Body of pancreas (tissue), 4 donors: ENCODE results near the gene MYO15B. TPM values are rescaled to one million over a fixed set of nuclear protein-coding genes. Genes with fewer than 3 reads are reported as not detected.

ENCODE experiments used
- ATAC-seq: fragments of 150-250 bp; one replicate; pipeline ENCODE4 v1.9.1; 2016
- DNase-seq, 4 donors: peaks; one replicate each; pipeline ENCODE4 v3.0.0-alpha.2; 2019
- H3K27ac ChIP-seq, 4 donors: fragments of 200-600 bp; sonication (generic); 1 replicate in 3 of 4; 2 replicates in 1 of 4; pipeline versions ENCODE4 v1.5.1 to v1.6.1; 2016 to 2019; ENCODE audit warnings: mild to moderate bottlenecking in 1 of 4, mixed read lengths in 1 of 4, moderate library complexity in 1 of 4
- H3K27me3 ChIP-seq, 2 donors: fragments of 200-600 bp; sonication (generic); one replicate each; pipeline ENCODE4 v1.6.0; 2016; ENCODE audit warnings: mild to moderate bottlenecking in 1 of 2
- H3K36me3 ChIP-seq, 2 donors: fragments of 200-600 bp; sonication (generic); replicated peaks in 1 of 2; 2 replicates each; pipeline ENCODE4 v1.5.1; 2016; ENCODE audit warnings: low read depth in 2 of 2; ENCODE audit not compliant: insufficient read depth in 1 of 2
- H3K4me1 ChIP-seq: fragments of 200-600 bp; sonication (generic); one replicate; pipeline ENCODE4 v1.6.0; 2016
- H3K4me3 ChIP-seq, 2 donors: fragments of 200-600 bp; sonication (generic); 1 replicate in 1 of 2; 2 replicates in 1 of 2; pipeline ENCODE4 v1.5.1; 2016 to 2019
- H3K9me3 ChIP-seq, 3 donors: fragments of 200-600 bp; sonication (generic); 1 replicate in 2 of 3; 2 replicates in 1 of 3; pipeline ENCODE4 v1.5.1; 2016
- CTCF ChIP-seq, 7 experiments: fragments of 450-650 bp in 4 of 7; fragments of 200-600 bp in 3 of 7; sonication (generic) in 3 of 7; IDR thresholded peaks; one replicate each; pipeline ENCODE4 v1.5.1; 2016 to 2019; ENCODE audit warnings: antibody characterized with exemption in 7 of 7
- POLR2A ChIP-seq, 3 donors: fragments of 450-650 bp; IDR thresholded peaks; one replicate each; pipeline ENCODE4 v1.6.1; 2016; ENCODE audit warnings: antibody characterized with exemption in 3 of 3, mild to moderate bottlenecking in 2 of 3
- WGBS, 2 donors: methylation state at CpG; one replicate each; pipeline ENCODE4 v1.1.5; 2017; 5-methylcytosine and 5-hydroxymethylcytosine counted together
- intact Hi-C: fragments of 100-400 bp; cut with DNase I; formaldehyde crosslinking; loops from one replicate; pipeline ENCODE4 v1.15.1; 2023
- total RNA-seq, 2 donors: library from RNA; depleted of rRNA; stranded (reverse); fragments of >200 nt; gene quantifications; one replicate each; pipeline ENCODE4 v1.1.0, GENCODE V29; 2016

MYO15B gene
- total RNA-seq, 2 donors from 2014 or later = 61.2 to 183 TPM

- ATAC-seq (no peak), DNase-seq (no peak)
- Histone ChIP-seq H3K4me3 (no peak overlapping the region), H3K9me3 (no peaks in the 10 kb centered on the region), H3K27me3 (no peaks in the 10 kb centered on the region), H3K4me1 (no peaks in the 10 kb centered on the region), H3K27ac (no peak overlapping the region), H3K36me3 (no peaks in the 10 kb centered on the region)
- intact Hi-C loops = no loop called here
- WGBS, 2 donors = 80% methylated on average over 2 to 4 of the region's 4 CpGs
- no peak for TF ChIP-seq CTCF (IDR thresholded peaks at IDR 0.05)
- TF ChIP-seq POLR2A (IDR thresholded peaks at IDR 0.05) = no peak
Measured at GRCh38 chr17:75621489-75621888, 33.9 kb downstream of the MYO15B start.

- WGBS, 2 donors = 67 to 74% methylated on average over 6 to 8 of the region's 8 CpGs
- ATAC-seq (no peak), DNase-seq (no peak)
- H3K27me3 ChIP-seq = no peaks in the 10 kb centered on the region
- intact Hi-C loops = no loop called here
- H3K27ac ChIP-seq = no peak overlapping the region
- no peak overlapping the region for H3K4me3 ChIP-seq
- H3K9me3 ChIP-seq = no peaks in the 10 kb centered on the region
- no peaks in the 10 kb centered on the region for H3K36me3 ChIP-seq
- H3K4me1 ChIP-seq = no peaks in the 10 kb centered on the region
- TF ChIP-seq CTCF (IDR thresholded peaks at IDR 0.05) = no peak
- TF ChIP-seq POLR2A (IDR thresholded peaks at IDR 0.05) = no peak
Measured at GRCh38 chr17:75622076-75622475, 34.5 kb downstream of the MYO15B start.

GRCh38 chr17:75622771-75623273 lies 35.2 kb downstream of the MYO15B start:
- Histone ChIP-seq H3K9me3 (no peaks in the 10 kb centered on the region), H3K27ac (no peak overlapping the region), H3K4me1 (no peaks in the 10 kb centered on the region), H3K36me3 (no peaks in the 10 kb centered on the region), H3K27me3 (no peaks in the 10 kb centered on the region), H3K4me3 (no peak overlapping the region)
- DNase-seq (no peak), ATAC-seq (no peak)
- 64 to 68% methylated on average over 15 of the region's 15 CpGs for WGBS, 2 donors
- no peak for TF ChIP-seq CTCF (IDR thresholded peaks at IDR 0.05)
- no peak for TF ChIP-seq POLR2A (IDR thresholded peaks at IDR 0.05)
- intact Hi-C loops = no loop called here

GRCh38 chr17:75623386-75623785 lies 35.8 kb downstream of the MYO15B start:
- intact Hi-C loops = no loop called here
- TF ChIP-seq CTCF (IDR thresholded peaks at IDR 0.05) (no peak), POLR2A (IDR thresholded peaks at IDR 0.05) (no peak)
- H3K36me3 ChIP-seq = no peaks in the 10 kb centered on the region

GRCh38 chr17:75624021-75624420 lies 36.4 kb downstream of the MYO15B start:
- Histone ChIP-seq H3K27me3 (no peaks in the 10 kb centered on the region), H3K4me3 (no peak overlapping the region), H3K36me3 (no peaks in the 10 kb centered on the region), H3K9me3 (no peaks in the 10 kb centered on the region), H3K4me1 (no peaks in the 10 kb centered on the region), H3K27ac (no peak overlapping the region)
- intact Hi-C loops = no loop called here
- 78 to 82% methylated on average over 12 of the region's 12 CpGs for WGBS, 2 donors
- TF ChIP-seq POLR2A (IDR thresholded peaks at IDR 0.05) (no peak), CTCF (IDR thresholded peaks at IDR 0.05) (no peak)
- ATAC-seq (no peak), DNase-seq (no peak)

More at GRCh38 chr17:75623386-75623785, 35.8 kb downstream of the MYO15B start:
- H3K4me3 ChIP-seq = no peak overlapping the region
- no peak overlapping the region for H3K27ac ChIP-seq
- no peaks in the 10 kb centered on the region for H3K27me3 ChIP-seq
- 70 to 74% methylated on average over 9 of the region's 9 CpGs for WGBS, 2 donors
- H3K9me3 ChIP-seq = no peaks in the 10 kb centered on the region
- H3K4me1 ChIP-seq = no peaks in the 10 kb centered on the region
- DNase-seq (no peak), ATAC-seq (no peak)
